GM21529 (cell line): ENCODE results near the gene OLFML1.

Experiments used
- ATAC-seq: cut with Tn5 transposase; IDR thresholded peaks from one replicate; pipeline ENCODE4 v1.9.1; 2021; ENCODE audit not compliant: unreplicated experiment

Gene OLFML1

DNA sequence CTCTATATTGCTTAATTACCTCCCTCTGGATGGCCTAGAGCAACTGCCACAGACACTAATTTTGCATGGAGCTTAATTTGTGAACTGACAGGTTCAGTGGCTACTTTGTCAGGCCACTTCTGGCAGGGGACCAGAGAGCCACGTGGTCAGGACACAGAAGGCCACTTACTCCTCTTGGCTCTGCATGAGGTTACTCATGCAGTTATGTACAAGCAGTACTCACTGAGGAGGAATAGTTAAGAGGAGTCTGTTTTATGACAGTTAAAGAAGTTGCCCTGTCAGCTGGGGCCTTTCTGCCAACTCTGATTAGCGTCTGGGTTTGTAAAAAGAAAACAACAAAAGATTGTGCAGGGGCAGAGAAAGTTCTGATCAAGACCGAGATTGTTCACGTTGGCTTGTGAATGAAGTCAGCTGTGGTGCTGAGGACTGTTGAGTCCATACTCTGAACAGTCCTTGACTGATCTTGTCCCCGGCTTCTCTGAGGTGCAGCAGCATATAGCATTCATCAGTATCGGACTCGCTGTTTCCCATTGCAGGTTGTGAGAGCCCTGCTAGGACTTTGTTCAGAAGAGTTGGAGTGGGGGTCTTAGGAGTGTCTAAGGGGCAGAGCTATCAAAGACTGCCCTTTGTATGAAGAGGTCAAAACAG lies 69.9 kb downstream of the OLFML1 start:
- ATAC-seq, result no peak

DNA sequence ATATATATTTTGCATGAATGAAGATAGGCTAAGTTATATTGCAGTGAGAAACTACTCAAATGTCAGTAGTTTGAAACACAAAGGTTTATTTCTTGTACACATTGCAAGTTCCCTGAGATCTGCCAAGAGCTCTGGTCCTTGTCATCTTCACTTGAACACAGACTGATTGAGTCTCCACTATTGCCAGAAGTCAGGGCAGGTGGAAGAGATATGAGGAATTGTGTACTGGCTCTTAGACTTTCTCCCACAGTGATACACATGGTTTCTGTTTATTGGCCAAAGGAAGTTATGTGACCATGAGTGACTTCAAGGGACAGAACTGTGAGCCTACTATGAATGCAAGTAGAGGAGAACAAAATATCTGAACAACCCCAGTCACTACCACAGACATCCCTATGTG lies 72.7 kb downstream of the OLFML1 start:
- no peak for ATAC-seq

DNA sequence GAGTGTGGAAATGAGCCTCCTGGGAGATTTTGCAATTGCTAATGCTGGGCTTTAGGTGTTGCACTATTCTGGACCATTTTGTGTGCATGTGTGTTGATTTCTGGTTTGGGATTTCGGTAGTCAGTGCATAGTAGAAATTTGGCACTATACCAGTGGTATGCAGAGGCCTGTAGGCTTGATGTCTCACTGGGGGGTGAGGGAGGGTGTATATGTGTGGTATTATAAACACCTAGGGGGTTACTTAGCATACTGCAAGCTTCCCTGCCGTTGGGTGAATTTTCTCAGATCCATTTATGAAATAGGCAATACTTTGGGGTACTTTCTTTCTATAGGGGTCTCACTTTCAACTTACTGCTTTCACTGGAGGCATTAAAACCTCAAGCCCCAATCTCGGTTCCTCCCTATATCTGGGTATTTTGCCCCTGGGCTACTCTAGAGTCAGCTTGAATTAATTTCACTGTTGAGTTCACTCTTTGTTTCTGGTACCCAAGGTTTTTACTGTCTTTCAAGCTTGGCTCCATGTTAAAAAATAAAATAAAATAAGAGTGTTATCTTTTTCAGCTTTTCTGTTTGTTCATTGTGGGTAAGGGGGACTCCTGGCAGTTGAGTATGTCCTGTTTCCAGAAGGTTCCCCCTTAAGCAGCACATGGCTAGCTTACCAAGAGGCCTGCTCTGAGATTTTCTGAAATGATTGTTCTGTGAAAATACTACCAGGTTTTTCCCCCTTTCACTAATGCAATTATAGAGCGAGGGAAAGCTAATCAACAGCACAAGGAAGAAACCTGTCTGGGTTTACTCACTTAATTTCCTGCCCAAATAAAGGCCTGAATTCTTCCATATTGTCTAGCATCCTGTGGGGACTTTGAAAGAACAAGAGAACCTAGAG lies 74.3 kb downstream of the OLFML1 start:
- peak; percentile 71 for ATAC-seq
